OCI-LY7 (cell line): ENCODE data around the gene CDH22. TPM values are rescaled to one million over a fixed set of nuclear protein-coding genes. Genes with fewer than 3 reads are reported as not detected.

Experiments used
- BruUV-seq: library from RNA; stranded (reverse); fragments of 400-500 nt; replicated peaks from 2 replicates; lab custom pipeline; 2021; lab: Mats Ljungman, UMichigan
- CTCF ChIA-PET: fragments of 300-600 bp; sonication (Branson Sonifier 250); formaldehyde crosslinking; loops from one replicate; lab custom pipeline; 2022; ENCODE audit warnings: antibody characterized with exemption; ENCODE audit not compliant: unreplicated experiment; lab: Charles Lee
- POLR2A ChIA-PET: fragments of 300-600 bp; sonication (Branson Sonifier 250); formaldehyde crosslinking; loops from one replicate; lab custom pipeline; 2022; ENCODE audit warnings: antibody characterized with exemption; lab: Charles Lee
- DNase-seq: peaks from one replicate; pipeline ENCODE4 v3.0.0-alpha.2; 2015; ENCODE audit warnings: low spot score
- H2AFZ ChIP-seq: fragments of 200-600 bp; sonication (generic), shearing (Covaris generic); 2 replicates; pipeline ENCODE4 v1.6.1; 2014; ENCODE audit warnings: mild to moderate bottlenecking, antibody characterized with exemption, low read length, moderate library complexity
- H3K27ac ChIP-seq: fragments of 200-600 bp; sonication (generic); 2 replicates; pipeline ENCODE4 v1.5.1; 2014; ENCODE audit warnings: mixed run types, low read depth, mild to moderate bottlenecking, moderate library complexity, low read length, inconsistent platforms; ENCODE audit not compliant: poor library complexity, severe bottlenecking
- H3K36me3 ChIP-seq: fragments of 200-600 bp; sonication (generic); 2 replicates; pipeline ENCODE4 v1.6.1; 2014; ENCODE audit warnings: mild to moderate bottlenecking, antibody characterized with exemption, low read length, moderate library complexity, mixed read lengths; ENCODE audit not compliant: insufficient read depth
- H3K4me1 ChIP-seq: fragments of 200-600 bp; sonication (generic); 2 replicates; pipeline ENCODE4 v1.5.1; 2014; ENCODE audit warnings: mild to moderate bottlenecking, low read length; ENCODE audit not compliant: insufficient read depth, poor library complexity, severe bottlenecking
- H3K4me2 ChIP-seq: fragments of 200-600 bp; sonication (generic); 2 replicates; pipeline ENCODE4 v1.6.1; 2014; ENCODE audit warnings: mild to moderate bottlenecking, low read length
- H3K4me3 ChIP-seq: fragments of 200-600 bp; sonication (generic); 2 replicates; pipeline ENCODE4 v1.5.1; 2014; ENCODE audit warnings: mild to moderate bottlenecking, low read depth, low read length; ENCODE audit not compliant: poor library complexity, severe bottlenecking
- H3K79me2 ChIP-seq: fragments of 200-600 bp; sonication (generic); 2 replicates; pipeline ENCODE4 v1.6.1; 2016; ENCODE audit warnings: low read depth, mild to moderate bottlenecking, low read length, moderate library complexity, mixed read lengths; ENCODE audit not compliant: insufficient read depth
- H3K9me2 ChIP-seq: fragments of 200-600 bp; sonication (generic); 2 replicates; pipeline ENCODE4 v1.6.1; 2016; ENCODE audit warnings: mild to moderate bottlenecking, low read length, mixed read lengths; ENCODE audit not compliant: insufficient read depth
- H3K9me3 ChIP-seq: fragments of 200-600 bp; sonication (generic); 2 replicates; pipeline ENCODE4 v1.6.1; 2014; ENCODE audit warnings: mild to moderate bottlenecking, mixed run types, low read length, mixed read lengths
- H4K20me1 ChIP-seq: fragments of 200-600 bp; sonication (generic); 2 replicates; pipeline ENCODE4 v1.6.1; 2014; ENCODE audit warnings: mild to moderate bottlenecking, antibody characterized with exemption, low read length, moderate library complexity, mixed read lengths; ENCODE audit not compliant: insufficient read depth
- EZH2phosphoT487 ChIP-seq: fragments of 200-600 bp; sonication (generic); IDR thresholded peaks from 2 replicates; pipeline ENCODE4 v1.6.1; 2018; ENCODE audit warnings: low read depth, borderline replicate concordance, mild to moderate bottlenecking, mixed run types, antibody characterized with exemption, low read length, moderate library complexity, mixed read lengths
- intact Hi-C: fragments of 100-400 bp; cut with micrococcal nuclease; formaldehyde crosslinking; loops from one replicate; pipeline ENCODE4 v1.10.0; 2022; ENCODE audit not compliant: unreplicated experiment
- total RNA-seq, 2 experiments: library from RNA; depleted of rRNA in 1 of 2; stranded (reverse); fragments of >200 nt in 1 of 2; shearing (Covaris generic) in 1 of 2; gene quantifications; 2 replicates each; pipeline ENCODE4 v1.2.3, GENCODE V29; 2014 to 2022
- TF ChIP-seq, protein P1 (sequence below): fragments of 200-600 bp; sonication (generic); conservative IDR thresholded peaks from 2 replicates; pipeline ENCODE4 v1.5.1; 2014; ENCODE audit warnings: mild to moderate bottlenecking, antibody characterized with exemption, low read length, moderate library complexity, mixed read lengths

CDH22 gene
- total RNA-seq, 2 experiments from 2014 or later, result not detected

DNA sequence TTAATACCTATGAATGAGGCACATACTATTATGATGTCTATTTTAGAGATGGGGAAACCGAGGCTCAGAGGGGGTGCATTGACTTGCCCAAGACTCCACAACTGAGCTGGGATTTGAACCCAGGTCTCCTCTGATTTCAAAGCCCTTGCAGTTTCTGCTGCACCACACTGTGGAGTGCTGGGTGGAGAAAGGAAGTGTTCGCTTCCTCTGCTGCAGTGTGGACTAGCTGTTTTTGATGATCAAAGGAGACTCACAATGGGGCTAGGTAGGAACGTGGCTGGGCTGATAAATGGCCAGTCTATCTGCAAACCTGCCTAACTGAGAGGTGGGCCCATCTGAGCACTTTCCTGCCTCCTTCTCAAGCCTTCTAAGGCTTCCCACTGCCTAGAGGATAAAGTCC, 102.9 kb downstream of the CDH22 start:
- no peak overlapping the region for H3K4me3 ChIP-seq
- TF ChIP-seq, protein P1, sequence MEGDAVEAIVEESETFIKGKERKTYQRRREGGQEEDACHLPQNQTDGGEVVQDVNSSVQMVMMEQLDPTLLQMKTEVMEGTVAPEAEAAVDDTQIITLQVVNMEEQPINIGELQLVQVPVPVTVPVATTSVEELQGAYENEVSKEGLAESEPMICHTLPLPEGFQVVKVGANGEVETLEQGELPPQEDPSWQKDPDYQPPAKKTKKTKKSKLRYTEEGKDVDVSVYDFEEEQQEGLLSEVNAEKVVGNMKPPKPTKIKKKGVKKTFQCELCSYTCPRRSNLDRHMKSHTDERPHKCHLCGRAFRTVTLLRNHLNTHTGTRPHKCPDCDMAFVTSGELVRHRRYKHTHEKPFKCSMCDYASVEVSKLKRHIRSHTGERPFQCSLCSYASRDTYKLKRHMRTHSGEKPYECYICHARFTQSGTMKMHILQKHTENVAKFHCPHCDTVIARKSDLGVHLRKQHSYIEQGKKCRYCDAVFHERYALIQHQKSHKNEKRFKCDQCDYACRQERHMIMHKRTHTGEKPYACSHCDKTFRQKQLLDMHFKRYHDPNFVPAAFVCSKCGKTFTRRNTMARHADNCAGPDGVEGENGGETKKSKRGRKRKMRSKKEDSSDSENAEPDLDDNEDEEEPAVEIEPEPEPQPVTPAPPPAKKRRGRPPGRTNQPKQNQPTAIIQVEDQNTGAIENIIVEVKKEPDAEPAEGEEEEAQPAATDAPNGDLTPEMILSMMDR, result no peak
- TF ChIP-seq EZH2phosphoT487, result no peak
- H3K79me2 ChIP-seq, result no peaks in the 10 kb centered on the region
- no peaks in the 10 kb centered on the region for H3K9me2 ChIP-seq
- H3K4me1 ChIP-seq, result no peaks in the 10 kb centered on the region
- intact Hi-C loops, result no loop called here
- H3K4me2 ChIP-seq, result no peak overlapping the region
- no peak overlapping the region for H3K27ac ChIP-seq
- H3K9me3 ChIP-seq, result no peaks in the 10 kb centered on the region
- no peak for DNase-seq
- ChIA-PET POLR2A (no interaction called here), CTCF (no interaction called here)
- H4K20me1 ChIP-seq, result no peaks in the 10 kb centered on the region
- no TSS peak for BruUV-seq
- H3K36me3 ChIP-seq, result no peaks in the 10 kb centered on the region
- H2AFZ ChIP-seq, result no peak overlapping the region

DNA sequence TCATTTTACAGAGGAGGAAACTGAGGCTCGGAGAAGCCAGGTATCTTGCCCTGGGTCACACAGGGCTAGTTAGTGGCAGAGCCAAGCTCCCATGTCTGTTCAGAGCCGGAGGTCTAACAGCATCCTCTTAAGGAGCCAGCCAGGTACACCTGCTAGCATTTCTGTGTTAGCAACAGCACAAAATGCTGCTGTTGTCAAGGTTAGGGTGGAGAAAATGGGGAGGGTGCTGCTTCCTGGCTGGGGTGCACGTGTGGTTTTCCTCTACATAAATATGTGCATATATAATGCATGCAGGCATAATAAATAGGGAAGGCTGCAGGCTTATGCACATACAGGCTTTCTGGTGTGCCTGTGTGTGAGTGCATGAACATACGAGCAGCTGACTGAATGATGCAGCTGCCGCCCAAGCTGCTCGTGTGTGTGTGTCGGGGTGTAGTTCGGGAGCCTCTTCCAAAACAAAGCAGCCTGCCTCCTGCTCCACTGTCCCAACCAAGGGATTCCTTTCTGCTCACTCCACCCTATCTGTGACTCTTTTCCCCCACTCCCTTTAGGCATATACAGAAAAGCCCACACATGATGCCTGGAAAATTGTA, 103.6 kb downstream of the CDH22 start:
- H2AFZ ChIP-seq, result no peak overlapping the region
- no peak for DNase-seq
- no peaks in the 10 kb centered on the region for H3K4me1 ChIP-seq
- H3K79me2 ChIP-seq, result no peaks in the 10 kb centered on the region
- TF ChIP-seq, protein P1, result no peak
- TF ChIP-seq EZH2phosphoT487, result no peak
- intact Hi-C loops, result no loop called here
- H4K20me1 ChIP-seq, result no peaks in the 10 kb centered on the region
- H3K27ac ChIP-seq, result no peak overlapping the region
- no peaks in the 10 kb centered on the region for H3K36me3 ChIP-seq
- no peaks in the 10 kb centered on the region for H3K9me2 ChIP-seq
- BruUV-seq, result no TSS peak
- no peaks in the 10 kb centered on the region for H3K9me3 ChIP-seq
- ChIA-PET POLR2A (no interaction called here), CTCF (no interaction called here)
- no peak overlapping the region for H3K4me3 ChIP-seq
- no peak overlapping the region for H3K4me2 ChIP-seq

DNA sequence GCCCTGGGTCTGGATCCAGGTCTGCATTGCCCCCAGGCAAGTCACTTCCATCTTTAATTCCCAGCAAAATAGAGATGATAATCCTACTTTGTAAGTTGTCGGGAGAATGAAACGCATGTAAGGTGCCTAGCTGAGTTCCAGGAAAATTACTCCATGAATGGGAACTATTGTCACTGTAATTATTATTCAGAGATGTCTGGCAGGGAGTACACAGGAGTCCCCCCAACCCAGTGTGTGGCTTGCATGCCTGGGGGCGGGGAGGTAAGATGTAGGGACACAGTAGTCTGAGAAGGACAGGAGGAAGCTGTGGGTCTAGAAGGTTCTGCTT, 104.8 kb downstream of the CDH22 start:
- Histone ChIP-seq H3K36me3 (no peaks in the 10 kb centered on the region), H3K9me2 (no peaks in the 10 kb centered on the region), H3K4me1 (no peaks in the 10 kb centered on the region), H3K79me2 (no peaks in the 10 kb centered on the region), H4K20me1 (no peaks in the 10 kb centered on the region), H3K4me2 (no peak overlapping the region), H3K27ac (no peak overlapping the region), H3K9me3 (no peaks in the 10 kb centered on the region), H2AFZ (no peak overlapping the region), H3K4me3 (no peak overlapping the region)
- intact Hi-C loops, result no loop called here
- ChIA-PET CTCF (no interaction called here), POLR2A (no interaction called here)
- no peak for TF ChIP-seq EZH2phosphoT487
- TF ChIP-seq, protein P1, result no peak
- no peak for DNase-seq
- BruUV-seq, result no TSS peak
